ENCODE results near the gene NPFF. TPM values are rescaled to one million over a fixed set of nuclear protein-coding genes. Genes with fewer than 3 reads are reported as not detected.

NPFF gene
- total and polyA plus RNA-seq, 2 donors (not counting 3 experiments of a cell fraction or from before 2014, with no cell fraction given) = not detected

DNA sequence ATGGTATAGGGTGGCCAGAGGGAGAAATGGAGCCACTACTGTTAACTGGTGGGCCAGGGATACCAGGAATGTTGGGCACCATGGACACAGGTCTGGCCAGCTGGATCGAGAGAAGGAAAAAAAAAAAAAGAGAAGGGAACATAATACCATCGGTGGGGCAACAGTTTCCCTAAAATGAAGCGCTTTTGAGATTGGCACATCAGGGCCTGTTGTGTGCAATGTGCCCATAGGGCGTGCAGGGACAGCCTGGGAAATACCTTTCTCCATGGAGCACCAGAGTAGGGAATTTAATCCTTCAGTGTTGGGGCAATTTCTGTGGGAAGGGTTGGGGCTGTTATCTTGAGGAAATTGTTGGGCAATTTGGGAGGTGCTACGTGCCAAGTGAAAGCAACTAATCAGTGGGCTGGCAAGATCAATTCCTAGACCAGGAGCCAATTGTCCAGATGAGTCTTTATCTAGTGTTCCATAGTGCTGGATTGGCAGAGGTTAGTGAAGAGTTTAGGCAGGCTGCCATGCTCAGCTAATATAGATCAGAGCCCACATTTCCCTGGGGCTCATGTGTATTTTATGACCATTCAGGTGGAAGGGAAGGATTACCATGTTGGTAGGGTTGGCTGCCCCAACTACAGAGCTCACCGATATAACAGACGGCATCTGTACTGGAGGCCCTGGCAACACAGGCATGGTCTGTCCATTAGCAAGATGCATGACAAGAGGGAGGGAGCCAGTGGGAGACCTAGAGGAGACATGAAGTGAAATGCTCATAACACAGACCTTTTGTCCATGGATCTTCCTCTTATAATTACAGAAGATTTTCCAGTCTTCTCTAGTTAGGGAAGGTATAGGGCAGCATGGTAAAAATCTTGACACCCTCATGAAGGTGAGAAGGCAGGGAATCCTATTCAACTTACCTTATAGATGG is 25.5 kb upstream of the NPFF start:
- H3K4me3 ChIP-seq (replicated peaks in 1 of 3; ENCODE audit: insufficient read depth in 1 of 3, low read depth in 1 of 3, low read length in 3 of 3) = no peak overlapping the region
- dilution Hi-C loops (cut with MboI; ENCODE audit: extremely low pct_ligation_motif_present, low sequenced_read_pairs) = no loop called here
- H3K27ac ChIP-seq (ENCODE audit: insufficient read depth, low read depth, low read length) = no peak overlapping the region
- H2AFZ ChIP-seq (ENCODE audit: low read depth, low read length) = no peak overlapping the region
- H3K4me2 ChIP-seq (ENCODE audit: insufficient read depth, low read length) = no peak overlapping the region
- DNase-seq (ENCODE audit: low read depth, low spot score) = no peak
- H3K9ac ChIP-seq (replicated peaks; ENCODE audit: extremely low read depth, insufficient read depth, low read length) = no peak overlapping the region
- BruUV-seq (replicated peaks) = no TSS peak
- FAIRE-seq = no peak
- TF ChIP-seq POLR2A (IDR thresholded peaks at IDR 0.05; ENCODE audit: low read depth, low read length) (no peak), MYC (IDR thresholded peaks at IDR 0.05; ENCODE audit: low read depth, low read length) (no peak), GATA2 (IDR thresholded peaks at IDR 0.05; ENCODE audit: insufficient read depth, insufficient read length, low read depth, low read length) (no peak), POLR2AphosphoS5 (IDR thresholded peaks at IDR 0.05; ENCODE audit: insufficient read depth, low read depth, low read length) (no peak), EZH2 (IDR thresholded peaks at IDR 0.05; ENCODE audit: borderline replicate concordance, low read depth, low read length, severe bottlenecking) (no peak)
- TF ChIP-seq, protein P1, sequence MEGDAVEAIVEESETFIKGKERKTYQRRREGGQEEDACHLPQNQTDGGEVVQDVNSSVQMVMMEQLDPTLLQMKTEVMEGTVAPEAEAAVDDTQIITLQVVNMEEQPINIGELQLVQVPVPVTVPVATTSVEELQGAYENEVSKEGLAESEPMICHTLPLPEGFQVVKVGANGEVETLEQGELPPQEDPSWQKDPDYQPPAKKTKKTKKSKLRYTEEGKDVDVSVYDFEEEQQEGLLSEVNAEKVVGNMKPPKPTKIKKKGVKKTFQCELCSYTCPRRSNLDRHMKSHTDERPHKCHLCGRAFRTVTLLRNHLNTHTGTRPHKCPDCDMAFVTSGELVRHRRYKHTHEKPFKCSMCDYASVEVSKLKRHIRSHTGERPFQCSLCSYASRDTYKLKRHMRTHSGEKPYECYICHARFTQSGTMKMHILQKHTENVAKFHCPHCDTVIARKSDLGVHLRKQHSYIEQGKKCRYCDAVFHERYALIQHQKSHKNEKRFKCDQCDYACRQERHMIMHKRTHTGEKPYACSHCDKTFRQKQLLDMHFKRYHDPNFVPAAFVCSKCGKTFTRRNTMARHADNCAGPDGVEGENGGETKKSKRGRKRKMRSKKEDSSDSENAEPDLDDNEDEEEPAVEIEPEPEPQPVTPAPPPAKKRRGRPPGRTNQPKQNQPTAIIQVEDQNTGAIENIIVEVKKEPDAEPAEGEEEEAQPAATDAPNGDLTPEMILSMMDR (IDR thresholded peaks at IDR 0.05; ENCODE audit: extremely low read depth in 1 of 2, insufficient read depth in 1 of 2, low read depth in 1 of 2, low read length in 2 of 2) = no peak
- TF ChIP-seq, protein P2, sequence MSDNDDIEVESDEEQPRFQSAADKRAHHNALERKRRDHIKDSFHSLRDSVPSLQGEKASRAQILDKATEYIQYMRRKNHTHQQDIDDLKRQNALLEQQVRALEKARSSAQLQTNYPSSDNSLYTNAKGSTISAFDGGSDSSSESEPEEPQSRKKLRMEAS (IDR thresholded peaks at IDR 0.05; ENCODE audit: insufficient read depth, insufficient read length) = no peak
- peaks cover 29 to 34% of the 10 kb centered on the region in 2 experiments for H3K36me3 ChIP-seq (ENCODE audit: control insufficient read depth in 2 of 2, extremely low read depth in 1 of 2, insufficient read depth in 2 of 2, low read length in 2 of 2)
- no peaks in the 10 kb centered on the region for H4K20me1 ChIP-seq (replicated peaks; ENCODE audit: control insufficient read depth, extremely low read depth, insufficient read depth, low read length)
- ChIA-PET CTCF (interaction anchor here (1.2 to 1.4 kb wide), 4 partner anchors 11 to 143 kb away, joined by 3 to 8 read pairs (median 5); partner anchors contain the start of gene ATP5MC2), POLR2A (interaction anchor here (0.7 kb wide), 1 partner anchor 85 kb away, joined by 3 read pairs; no protein-coding TSS in a partner anchor)
- intact Hi-C loops (cut with micrococcal nuclease) = no loop called here
- no peaks in the 10 kb centered on the region for H3K9me3 ChIP-seq (replicated peaks; ENCODE audit: control insufficient read depth, insufficient read depth, low read length)
- H3K27me3 ChIP-seq (ENCODE audit: control insufficient read depth in 2 of 2, insufficient read depth in 2 of 2, low read length in 2 of 2) = no peaks in the 10 kb centered on the region
- no peaks in the 10 kb centered on the region for H3K79me2 ChIP-seq (ENCODE audit: control insufficient read depth, insufficient read depth, low read length)
- no peaks in the 10 kb centered on the region for H3K9me1 ChIP-seq (replicated peaks; ENCODE audit: control insufficient read depth, extremely low read depth, insufficient read depth, low read length)
- H3K4me1 ChIP-seq (ENCODE audit: control insufficient read depth, extremely low read depth, insufficient read depth, low read length) = no peaks in the 10 kb centered on the region

Data from endothelial cell of umbilical vein (primary cell).